ENCODE results near the gene MAGI1.

The MAGI1 gene

DNA sequence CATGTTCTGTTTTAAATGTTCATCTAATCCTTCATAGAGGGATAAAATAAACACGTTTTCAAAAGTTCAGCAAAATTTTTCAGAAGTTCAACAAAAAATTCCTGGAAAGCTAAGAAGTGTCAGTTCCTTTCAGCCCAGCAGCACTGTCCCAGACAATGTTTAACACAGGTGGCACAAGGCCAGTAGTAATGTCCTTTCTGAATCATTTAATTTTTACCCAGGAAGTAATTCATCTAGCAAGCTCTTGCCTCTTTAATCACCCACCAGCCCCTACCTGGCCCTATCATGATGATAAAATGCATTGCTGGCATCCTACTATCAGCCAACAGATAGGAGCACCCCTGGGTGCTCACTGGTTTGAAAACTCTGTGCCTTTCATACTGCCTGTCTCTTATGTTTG, 723.8 kb downstream of the MAGI1 start:
- H3K27ac Mint-ChIP-seq = no peak overlapping the region
- no peaks in the 10 kb centered on the region for H3K4me1 Mint-ChIP-seq
- peaks cover 6% of the 10 kb centered on the region for H3K9me3 Mint-ChIP-seq
- DNase-seq = no peak
- H3K27me3 Mint-ChIP-seq = no peaks in the 10 kb centered on the region
- no peak overlapping the region for H3K4me3 Mint-ChIP-seq
- no peak for ATAC-seq
- no peaks in the 10 kb centered on the region for H3K36me3 Mint-ChIP-seq (ENCODE audit: low read depth)

DNA sequence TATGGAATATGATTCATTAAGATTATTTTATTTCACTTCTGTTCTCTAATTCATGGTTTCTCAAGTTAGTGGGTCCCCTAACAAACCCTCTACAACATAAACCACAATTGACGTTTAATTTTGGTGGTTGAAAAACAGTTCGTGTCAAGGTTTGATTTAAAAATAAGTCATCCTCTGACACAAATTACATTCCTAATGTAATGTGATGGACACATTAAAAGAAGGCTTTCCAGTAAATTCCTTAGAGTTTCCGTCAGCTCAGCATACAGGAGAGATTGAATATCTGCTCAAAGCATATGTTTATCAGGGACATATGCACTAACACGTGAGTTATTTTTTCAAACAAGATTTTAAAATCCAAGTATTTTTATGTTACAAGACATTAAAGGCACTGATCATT, 724.4 kb downstream of the MAGI1 start:
- DNase-seq = no peak
- no peak for ATAC-seq
- Mint-ChIP-seq H3K4me1 (no peaks in the 10 kb centered on the region), H3K9me3 (peaks cover 6% of the 10 kb centered on the region), H3K27me3 (no peaks in the 10 kb centered on the region), H3K4me3 (no peak overlapping the region), H3K27ac (no peak overlapping the region), H3K36me3 (ENCODE audit: low read depth) (no peaks in the 10 kb centered on the region)

- Mint-ChIP-seq H3K27ac (no peak overlapping the region), H3K4me3 (no peak overlapping the region), H3K36me3 (ENCODE audit: low read depth) (no peaks in the 10 kb centered on the region), H3K4me1 (no peaks in the 10 kb centered on the region), H3K9me3 (peaks cover 9% of the 10 kb centered on the region), H3K27me3 (no peaks in the 10 kb centered on the region)
- DNase-seq (no peak), ATAC-seq (no peak)
Observed at GRCh38 chr3:65313666-65314065, 725.1 kb downstream of the MAGI1 start.

DNA sequence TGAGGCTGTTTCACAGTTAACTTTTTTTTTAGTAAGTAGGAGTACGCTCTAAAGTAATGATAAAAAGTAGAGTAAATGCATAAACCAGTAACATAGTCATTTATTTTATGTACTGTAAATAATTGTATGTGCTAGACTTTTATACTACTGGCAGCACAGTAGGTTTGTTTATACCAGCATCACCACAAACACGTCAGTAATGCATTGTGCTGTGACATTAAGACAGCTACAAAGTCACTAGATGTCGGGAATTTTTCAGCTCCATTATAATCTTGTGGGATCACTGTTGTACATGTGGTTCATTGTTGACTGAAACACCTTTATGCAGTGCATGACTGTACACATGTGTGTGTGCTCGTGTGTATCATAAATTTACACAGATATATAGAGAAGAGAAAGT, 732.9 kb downstream of the MAGI1 start:
- Mint-ChIP-seq H3K27ac (no peak overlapping the region), H3K4me1 (no peaks in the 10 kb centered on the region), H3K4me3 (no peak overlapping the region), H3K36me3 (ENCODE audit: low read depth) (no peaks in the 10 kb centered on the region), H3K27me3 (no peaks in the 10 kb centered on the region), H3K9me3 (peaks cover 4% of the 10 kb centered on the region)
- DNase-seq = no peak
- no peak for ATAC-seq

Data from activated naive CD8-positive, alpha-beta T cell treated with anti-CD3 and anti-CD28 coated beads, Interleukin-2, amount 50 U/mL, for 24 hours (primary cell).